IMR-90 (cell line): ENCODE measurements around the gene ZNF385B. TPM values are rescaled to one million over a fixed set of nuclear protein-coding genes. Genes with fewer than 3 reads are reported as not detected.

ENCODE experiments used
- ATAC-seq: fragments of 200-7000 bp; cut with Tn5 transposase; 2 replicates; pipeline ENCODE4 v1.9.1; 2020; ENCODE audit warnings: low read depth, mild to moderate bottlenecking, moderate library complexity
- BruUV-seq: library from RNA; stranded (reverse); fragments of 400-500 nt; replicated peaks from 2 replicates; lab custom pipeline; 2021; lab: Mats Ljungman, UMichigan
- CTCF ChIA-PET: fragments of 300-600 bp; formaldehyde crosslinking; extraction: SDS; loops from one replicate; lab custom pipeline; 2021; ENCODE audit warnings: antibody characterized with exemption; lab: Yijun Ruan, JAX
- POLR2A ChIA-PET: fragments of 300-600 bp; sonication (Branson Sonifier 250); formaldehyde crosslinking; loops from one replicate; lab custom pipeline; 2022; ENCODE audit warnings: antibody characterized with exemption; ENCODE audit not compliant: unreplicated experiment; lab: Charles Lee
- DNase-seq: peaks from one replicate; pipeline ENCODE4 v3.0.0; 2013
- H2AFZ ChIP-seq: replicated peaks from 2 replicates; pipeline ENCODE3; 2013; ENCODE audit warnings: low read length, mild to moderate bottlenecking; ENCODE audit not compliant: poor library complexity
- H2AK5ac ChIP-seq: 2 replicates; pipeline ENCODE4 v1.6.1; 2013; ENCODE audit warnings: low read depth, low read length, inconsistent platforms
- H2AK9ac ChIP-seq: replicated peaks from 2 replicates; pipeline ENCODE3; 2013; ENCODE audit warnings: mild to moderate bottlenecking, low read depth, low read length, moderate library complexity; ENCODE audit not compliant: poor library complexity
- H2BK120ac ChIP-seq: 2 replicates; pipeline ENCODE4 v1.6.1; 2013; ENCODE audit warnings: low read depth, low read length, inconsistent platforms
- H2BK15ac ChIP-seq: 3 replicates; pipeline ENCODE4 v1.6.1; 2013; ENCODE audit warnings: low read depth, low read length, inconsistent platforms
- H2BK20ac ChIP-seq: 2 replicates; pipeline ENCODE4 v1.6.1; 2013; ENCODE audit warnings: low read depth, mild to moderate bottlenecking, inconsistent platforms, low read length, moderate library complexity
- H2BK5ac ChIP-seq: 2 replicates; pipeline ENCODE4 v1.6.1; 2013; ENCODE audit warnings: mild to moderate bottlenecking, low read depth, low read length, inconsistent platforms; ENCODE audit not compliant: poor library complexity, severe bottlenecking
- H3K14ac ChIP-seq: replicated peaks from 2 replicates; pipeline ENCODE4 v1.6.1; 2013; ENCODE audit warnings: low read depth, low read length, inconsistent platforms
- H3K18ac ChIP-seq: 2 replicates; pipeline ENCODE4 v1.6.1; 2013; ENCODE audit warnings: low read depth, low read length, control low read depth
- H3K23ac ChIP-seq: 2 replicates; pipeline ENCODE4 v1.6.1; 2013; ENCODE audit warnings: low read depth, low read length, inconsistent platforms
- H3K27ac ChIP-seq: 2 replicates; pipeline ENCODE4 v1.5.1; 2013; ENCODE audit warnings: mild to moderate bottlenecking, control low read depth, low read length; ENCODE audit not compliant: insufficient read depth
- H3K27me3 ChIP-seq: 2 replicates; pipeline ENCODE4 v1.6.1; 2013; ENCODE audit warnings: low read length; ENCODE audit not compliant: control insufficient read depth, insufficient read depth
- H3K36me3 ChIP-seq: 2 replicates; pipeline ENCODE4 v1.6.1; 2013; ENCODE audit warnings: low read length, mixed read lengths; ENCODE audit not compliant: control insufficient read depth, insufficient read depth
- H3K4ac ChIP-seq: 2 replicates; pipeline ENCODE4 v1.6.1; 2013; ENCODE audit warnings: low read depth, low read length, inconsistent platforms
- H3K4me1 ChIP-seq: 2 replicates; pipeline ENCODE4 v1.6.1; 2013; ENCODE audit warnings: low read length, mixed read lengths; ENCODE audit not compliant: control insufficient read depth, insufficient read depth
- H3K4me2 ChIP-seq: 2 replicates; pipeline ENCODE4 v1.6.1; 2013; ENCODE audit warnings: low read depth, mild to moderate bottlenecking, control low read depth, low read length, moderate library complexity
- H3K4me3 ChIP-seq: 2 replicates; pipeline ENCODE4 v1.5.1; 2013; ENCODE audit warnings: low read depth, mild to moderate bottlenecking, control low read depth, low read length, moderate library complexity; ENCODE audit not compliant: insufficient read depth
- H3K56ac ChIP-seq: 2 replicates; pipeline ENCODE4 v1.6.1; 2013; ENCODE audit warnings: low read length, inconsistent platforms; ENCODE audit not compliant: insufficient read depth; ENCODE audit errors: extremely low read depth
- H3K79me1 ChIP-seq, 2 experiments: 2 replicates each; pipeline ENCODE4 v1.6.1; 2013; ENCODE audit warnings: low read length in 2 of 2, inconsistent platforms in 1 of 2, low read depth in 1 of 2
- H3K9ac ChIP-seq: 2 replicates; pipeline ENCODE4 v1.6.1; 2013; ENCODE audit warnings: low read depth, low read length, control low read depth
- H3K9me1 ChIP-seq: 2 replicates; pipeline ENCODE4 v1.6.1; 2013; ENCODE audit warnings: low read length, inconsistent platforms; ENCODE audit not compliant: insufficient read depth
- H3K9me3 ChIP-seq: 2 replicates; pipeline ENCODE4 v1.6.1; 2013; ENCODE audit warnings: low read length; ENCODE audit not compliant: control insufficient read depth, insufficient read depth
- H4K20me1 ChIP-seq: 2 replicates; pipeline ENCODE4 v1.6.1; 2013; ENCODE audit warnings: low read length, inconsistent platforms; ENCODE audit not compliant: insufficient read depth
- H4K5ac ChIP-seq: 2 replicates; pipeline ENCODE4 v1.6.1; 2013; ENCODE audit warnings: mild to moderate bottlenecking, low read depth, low read length, control low read depth
- H4K8ac ChIP-seq, 2 experiments: 2 replicates each; pipeline ENCODE4 v1.6.1; 2013; ENCODE audit warnings: low read depth in 2 of 2, low read length in 2 of 2, control low read depth in 1 of 2, inconsistent platforms in 1 of 2
- H4K91ac ChIP-seq: 2 replicates; pipeline ENCODE4 v1.6.1; 2013; ENCODE audit warnings: low read depth, low read length, inconsistent platforms; ENCODE audit not compliant: insufficient read depth
- CTCF ChIP-seq: conservative IDR thresholded peaks from 2 replicates; pipeline ENCODE4 v1.5.1; 2012; ENCODE audit warnings: mild to moderate bottlenecking, low read depth, low read length, improper control_type of control experiment
- ELK1 ChIP-seq: fragments of 150-350 bp; IDR thresholded peaks from 2 replicates; pipeline ENCODE4 v1.6.1; 2016; ENCODE audit warnings: low read depth, mild to moderate bottlenecking, low read length, moderate library complexity, borderline replicate concordance
- FOS ChIP-seq: fragments of 150-350 bp; IDR thresholded peaks from 2 replicates; pipeline ENCODE4 v1.6.1; 2016; ENCODE audit warnings: low read depth, low read length
- MAZ ChIP-seq: IDR thresholded peaks from 2 replicates; pipeline ENCODE4 v1.6.1; 2012; ENCODE audit warnings: low read depth, mild to moderate bottlenecking, low read length, improper control_type of control experiment, moderate library complexity, borderline replicate concordance
- MXI1 ChIP-seq: IDR thresholded peaks from 2 replicates; pipeline ENCODE4 v1.6.1; 2012; ENCODE audit warnings: low read depth, mild to moderate bottlenecking, low read length, moderate library complexity, borderline replicate concordance
- NFE2L2 ChIP-seq: fragments of 150-350 bp; IDR thresholded peaks from 2 replicates; pipeline ENCODE4 v1.6.1; 2016; ENCODE audit warnings: low read depth, mild to moderate bottlenecking, low read length
- POLR2A ChIP-seq: IDR thresholded peaks from 2 replicates; pipeline ENCODE4 v1.6.1; 2012; ENCODE audit warnings: mild to moderate bottlenecking, low read depth, low read length
- RCOR1 ChIP-seq: IDR thresholded peaks from 2 replicates; pipeline ENCODE4 v1.6.1; 2012; ENCODE audit warnings: mild to moderate bottlenecking, low read length, improper control_type of control experiment; ENCODE audit not compliant: insufficient replicate concordance
- RFX5 ChIP-seq: IDR thresholded peaks from 2 replicates; pipeline ENCODE4 v1.8.0; 2012; ENCODE audit warnings: low read depth, mild to moderate bottlenecking, low read length, moderate library complexity
- SMC3 ChIP-seq: fragments of 150-350 bp; IDR thresholded peaks from 2 replicates; pipeline ENCODE4 v1.6.1; 2016; ENCODE audit warnings: low read depth, mild to moderate bottlenecking, antibody characterized with exemption, low read length, moderate library complexity
- USF2 ChIP-seq: fragments of 150-350 bp; IDR thresholded peaks from 2 replicates; pipeline ENCODE4 v1.6.1; 2017; ENCODE audit warnings: mild to moderate bottlenecking, antibody characterized with exemption, low read length, low read depth
- whole genome bisulfite sequencing, 2 experiments: methylation state at CpG; one replicate each; pipeline versions ENCODE4 v1.1.5 to v1.1.7; 2013; ENCODE audit warnings: missing lambda C conversion rate in 2 of 2; ENCODE audit not compliant: insufficient read length in 1 of 2; ENCODE audit errors: extremely low coverage in 2 of 2; 5-methylcytosine and 5-hydroxymethylcytosine counted together
- dilution Hi-C: fragments of 300-500 bp; cut with HindIII; formaldehyde crosslinking; loops from one replicate; pipeline ENCODE4 v1.14.3; 2018; ENCODE audit warnings: low sequenced_read_pairs; ENCODE audit not compliant: unreplicated experiment
- in situ Hi-C: fragments of 300-500 bp; cut with MboI; formaldehyde crosslinking; loops from 3 replicates; pipeline ENCODE4 v1.14.3; 2019; ENCODE audit warnings: low sequenced_read_pairs, inconsistent platforms, mixed read lengths
- intact Hi-C: fragments of 100-400 bp; cut with micrococcal nuclease; formaldehyde crosslinking; loops from 2 replicates; pipeline ENCODE4 v1.10.0; 2022
- polyA plus RNA-seq, 3 experiments: library from polyadenylated mRNA; depleted of rRNA; stranded (reverse); fragments of >200 nt; gene quantifications; 2 replicates each; pipeline ENCODE4 v1.2.3, GENCODE V29; 2012; ENCODE audit warnings: low replicate concordance in 1 of 3
- total RNA-seq: library from RNA; depleted of rRNA; stranded (reverse); fragments of >200 nt; gene quantifications from 2 replicates; pipeline ENCODE4 v1.2.3, GENCODE V29; 2012

Gene ZNF385B
- total and polyA plus RNA-seq, 2 of the 4 experiments (the other 2 are of a cell fraction): not detected

GRCh38 chr2:179793238-179793637 lies 68.2 kb downstream of the ZNF385B start (continued):
- no peak for TF ChIP-seq SMC3

- no peak overlapping the region for H3K18ac ChIP-seq
- no peak overlapping the region for H3K4me3 ChIP-seq
- no peaks in the 10 kb centered on the region; the same call in 1 of the 2 replicates for H3K27me3 ChIP-seq
- H3K9ac ChIP-seq: no peak overlapping the region
- whole genome bisulfite sequencing, 2 experiments: no CpG with 5 or more reads among the region's 3 CpGs
- H3K79me1 ChIP-seq: no peaks in the 10 kb centered on the region
- H2BK5ac ChIP-seq: no peak overlapping the region
- H2BK120ac ChIP-seq: no peak overlapping the region
- no peak overlapping the region for H4K91ac ChIP-seq
- no peak overlapping the region for H2BK15ac ChIP-seq
- no peaks in the 10 kb centered on the region for H3K4me1 ChIP-seq
- ATAC-seq (no peak), DNase-seq (no peak)
- no peaks in the 10 kb centered on the region for H4K20me1 ChIP-seq
- intact Hi-C loops (no loop called here), in situ Hi-C loops (no loop called here), dilution Hi-C loops (no loop called here)
- H2AK5ac ChIP-seq: no peak overlapping the region
- H3K9me1 ChIP-seq: no peaks in the 10 kb centered on the region
- H3K56ac ChIP-seq: no peak overlapping the region
- H2BK20ac ChIP-seq: no peak overlapping the region
- H3K4me2 ChIP-seq: no peak overlapping the region
- no peak overlapping the region for H2AK9ac ChIP-seq
- no peak overlapping the region for H3K23ac ChIP-seq
- CTCF ChIA-PET: no interaction called here
- POLR2A ChIA-PET: interaction anchor here (0.6 kb wide), 1 partner anchor 67 kb away, joined by 3 read pairs; no protein-coding TSS in a partner anchor
- no peak overlapping the region for H3K14ac ChIP-seq
- no TSS peak for BruUV-seq
- H3K4ac ChIP-seq: no peak overlapping the region
- H4K8ac ChIP-seq: no peak overlapping the region
- H2AFZ ChIP-seq: no peak overlapping the region
- H4K5ac ChIP-seq: no peak overlapping the region
- H3K9me3 ChIP-seq: no peaks in the 10 kb centered on the region
- no peaks in the 10 kb centered on the region for H3K36me3 ChIP-seq
- no peak overlapping the region for H3K27ac ChIP-seq
- TF ChIP-seq RFX5: no peak
- TF ChIP-seq SMC3: no peak
- TF ChIP-seq MXI1: no peak
- no peak for TF ChIP-seq POLR2A
- no peak for TF ChIP-seq NFE2L2
- TF ChIP-seq ELK1: no peak
- TF ChIP-seq RCOR1: no peak
- TF ChIP-seq FOS: no peak
- no peak for TF ChIP-seq CTCF
- TF ChIP-seq USF2: no peak
- no peak for TF ChIP-seq MAZ
These were observed 70.9 kb downstream of the ZNF385B start for GRCh38 chr2:179790235-179791217.
